D341Med (cell line): ENCODE data around the gene ZFP2.
A peak's percentile ranks its signal among the peaks of the same experiment; 100 is the strongest.
"Not testable (repeated sequence)": the region's sequence is repeated elsewhere in the genome, so short reads cannot be mapped to it uniquely, and the experiment has no call there.

Experiments used
- DNase-seq: peaks from one replicate; pipeline ENCODE4 v3.0.0; 2012; ENCODE audit warnings: low spot score

ZFP2 gene

DNA sequence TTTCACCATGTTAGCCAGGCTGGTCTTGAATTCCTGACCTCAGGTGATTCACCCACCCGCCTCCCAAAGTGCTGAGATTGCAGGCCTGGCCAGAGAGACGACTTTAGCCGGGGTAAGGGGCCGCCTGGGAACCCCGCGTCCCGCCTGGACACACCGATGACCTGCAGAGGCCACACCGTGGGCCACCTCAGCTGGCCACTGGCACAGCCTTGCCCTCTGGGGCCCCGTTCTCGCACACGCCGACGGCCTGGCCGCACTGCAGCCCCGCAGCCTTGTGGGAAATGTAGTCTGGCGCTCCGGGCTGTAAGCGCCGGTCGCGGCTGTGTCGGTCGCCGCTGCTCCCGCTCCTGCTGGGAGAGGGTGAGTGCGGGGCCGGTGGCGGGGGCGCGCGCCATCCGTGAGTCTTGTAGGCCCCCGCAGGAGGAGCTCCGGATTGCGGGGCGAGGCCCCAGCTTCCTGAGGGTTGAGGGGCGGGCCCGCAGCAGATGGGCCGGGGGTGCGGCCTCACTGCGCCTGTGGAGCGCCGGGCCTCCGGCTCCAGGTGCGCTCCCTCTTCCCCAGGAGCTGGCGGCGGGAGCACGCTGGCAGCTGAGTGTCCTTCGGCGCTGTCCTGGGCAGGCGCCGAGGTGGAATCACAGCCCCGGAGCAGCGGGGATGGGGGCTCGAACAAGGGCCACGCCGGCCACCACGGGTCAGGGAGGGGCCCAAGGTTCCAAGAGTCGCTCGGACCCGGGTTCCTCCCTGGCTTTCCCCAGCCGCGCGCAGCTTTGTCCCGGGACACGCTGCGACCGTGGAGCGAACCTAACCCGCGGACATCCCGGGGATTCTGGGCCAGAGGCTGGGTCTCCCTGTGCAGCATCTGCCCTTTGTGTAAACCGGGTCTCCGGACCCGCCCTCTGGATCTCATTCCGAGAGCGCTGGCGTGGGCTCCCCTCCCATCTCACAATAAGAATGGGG lies at the start of gene ZFP2:
Gene ZFP2 (plus strand): TSS at position 299 of the 957 bp plus-strand sequence. CDS start 35,401 bp downstream, outside the sequence.
- peak; percentile 89 for DNase-seq

DNA sequence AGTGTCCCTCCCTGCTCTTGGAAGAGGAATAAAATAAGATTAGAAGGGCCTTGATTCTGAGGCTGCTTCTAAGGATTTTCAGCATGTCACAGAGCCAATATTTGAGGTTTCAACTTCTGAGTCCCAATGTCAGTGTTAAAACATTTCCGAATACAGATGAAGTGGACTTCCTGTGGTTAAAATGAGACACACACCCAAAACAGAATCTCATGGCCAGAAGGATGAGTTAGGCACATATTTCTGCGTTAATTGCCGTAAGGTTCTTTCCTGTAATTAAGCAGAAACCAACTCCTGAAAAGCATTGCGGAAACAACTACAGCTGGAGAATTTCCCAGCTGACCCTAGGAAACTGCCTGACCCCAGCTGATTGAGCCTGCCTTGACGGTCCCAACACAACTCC lies 46.4 kb upstream of the ZFP2 start:
- DNase-seq: no peak

DNA sequence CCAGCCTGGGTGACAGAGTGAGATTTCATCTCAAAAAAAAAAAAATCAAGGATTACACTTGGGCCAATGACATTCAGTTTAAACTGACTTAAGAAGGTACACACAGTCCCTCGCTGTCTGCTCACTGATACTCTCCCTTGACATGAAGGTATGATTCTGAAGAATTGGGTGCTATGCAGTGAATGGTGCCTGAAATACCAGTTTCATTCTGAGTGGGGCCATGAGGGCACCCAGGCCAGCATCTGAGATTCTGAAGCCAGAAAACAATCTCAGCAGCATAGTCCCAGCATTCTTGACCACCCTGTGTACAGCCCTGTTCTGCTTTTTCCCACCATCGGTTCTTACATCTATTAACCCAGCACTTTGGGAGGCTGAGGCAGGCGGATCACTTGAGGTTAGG lies 43.8 kb upstream of the ZFP2 start:
- DNase-seq: no peak

DNA sequence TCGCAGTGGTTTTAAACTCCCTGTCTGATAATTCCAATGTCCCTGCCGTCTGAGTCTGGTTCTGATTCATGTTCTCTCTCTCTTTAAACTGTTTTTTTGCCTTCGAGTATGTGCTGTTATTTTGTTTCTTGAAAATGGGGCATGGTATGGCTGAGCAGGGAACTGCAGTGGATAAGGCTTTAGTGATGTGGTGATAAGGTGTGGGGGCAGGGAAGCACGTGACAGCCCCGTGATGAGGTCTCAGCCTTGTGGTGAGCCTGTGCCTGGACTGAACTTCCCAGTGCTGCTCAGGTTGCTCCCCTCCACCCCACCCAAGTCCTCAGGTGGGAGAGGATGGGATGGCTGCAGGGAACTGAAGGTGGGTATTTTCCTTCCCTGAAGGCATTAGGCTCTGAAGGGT lies 41.4 kb upstream of the ZFP2 start:
- no peak for DNase-seq

DNA sequence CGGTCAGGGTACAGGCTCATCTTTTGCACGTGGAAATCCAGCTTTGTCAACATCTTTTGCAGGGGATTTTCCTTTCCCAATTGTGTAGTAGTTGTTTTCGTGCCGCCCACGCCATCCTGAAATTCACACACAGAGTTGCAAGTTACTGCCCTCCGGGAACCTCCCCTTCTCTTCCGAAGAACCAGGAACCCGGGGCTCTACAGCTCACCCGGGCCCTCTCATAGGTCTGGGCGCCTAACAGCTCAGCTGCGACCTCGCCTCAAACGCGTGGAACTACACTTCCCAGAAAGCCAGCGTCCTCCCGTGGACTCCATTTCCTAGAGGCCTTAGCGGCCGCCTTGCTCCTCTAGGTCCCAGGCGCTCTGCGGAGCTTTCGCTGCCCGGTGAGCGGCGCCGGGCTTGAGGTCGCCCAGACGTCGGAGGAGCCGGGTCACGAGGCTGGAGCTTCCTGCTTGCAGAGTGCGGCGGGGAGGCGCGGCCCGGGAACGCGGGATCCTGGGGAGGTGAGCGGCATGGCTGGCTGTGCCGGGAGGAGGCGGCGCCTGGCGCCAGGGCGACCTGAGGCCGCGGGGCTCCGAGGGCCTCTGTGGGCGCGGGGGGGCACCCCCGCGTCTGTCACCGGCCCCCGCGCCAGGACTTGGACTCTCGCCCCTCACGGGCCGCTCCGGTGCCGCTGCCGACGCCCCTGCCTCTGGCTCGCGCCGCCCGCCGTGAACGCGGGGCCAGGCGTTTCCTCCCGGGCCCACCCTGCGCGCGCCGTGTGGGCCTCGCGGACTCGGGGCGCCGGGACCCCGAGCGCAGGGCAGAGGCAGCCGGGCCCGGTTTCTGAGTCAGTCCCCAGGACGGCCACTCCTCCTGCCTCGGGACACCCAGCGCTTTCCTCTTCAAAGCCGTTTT lies 35.8 kb upstream of the ZFP2 start, which contains the start of gene ZNF354B:
Gene ZNF354B (plus strand): TSS at position 329 of the 897 bp plus-strand sequence. CDS start 1,095 bp downstream, outside the sequence.
- DNase-seq: peak; percentile 90

DNA sequence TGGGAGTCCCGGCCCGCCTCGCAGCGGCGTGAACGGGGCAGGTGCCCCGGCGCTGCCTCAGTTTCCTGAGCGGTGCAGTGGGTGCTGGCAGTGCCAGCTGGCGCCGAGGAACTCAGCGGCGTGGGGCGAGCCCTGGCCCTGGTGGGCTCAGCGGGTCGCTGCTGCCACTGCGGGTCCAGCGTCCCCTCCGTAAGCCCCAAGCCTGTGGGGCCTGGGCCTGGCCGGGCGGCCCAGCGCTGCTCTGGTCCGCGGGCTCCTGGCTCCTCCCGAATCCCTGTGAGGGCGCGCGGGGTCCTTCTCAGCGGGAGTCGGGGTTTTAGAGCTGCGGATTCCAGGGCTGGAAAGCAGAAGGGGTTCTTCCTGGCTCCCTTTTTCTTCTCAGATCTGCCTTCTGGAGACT lies 35.1 kb upstream of the ZFP2 start:
- not testable (repeated sequence) for DNase-seq

DNA sequence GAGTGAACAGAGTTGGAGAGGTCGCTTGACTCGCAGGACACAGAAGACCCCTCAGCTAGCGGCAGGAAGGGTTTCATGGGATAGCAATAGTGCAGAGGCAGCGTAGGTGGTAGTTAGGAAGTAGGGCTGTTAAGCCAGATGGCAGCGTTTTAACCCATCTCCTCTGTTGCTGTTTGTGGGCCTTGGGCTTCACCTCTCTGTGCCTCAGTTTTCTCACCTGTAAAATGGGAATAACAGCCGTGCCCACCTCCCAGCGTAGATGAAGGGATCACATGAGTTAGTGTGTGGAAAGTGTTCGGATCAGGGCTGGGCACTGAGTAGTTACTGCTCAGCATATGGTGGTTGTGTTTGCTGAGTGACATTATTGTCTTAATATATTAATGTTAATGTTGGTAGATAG lies 34.1 kb upstream of the ZFP2 start:
- DNase-seq: no peak

DNA sequence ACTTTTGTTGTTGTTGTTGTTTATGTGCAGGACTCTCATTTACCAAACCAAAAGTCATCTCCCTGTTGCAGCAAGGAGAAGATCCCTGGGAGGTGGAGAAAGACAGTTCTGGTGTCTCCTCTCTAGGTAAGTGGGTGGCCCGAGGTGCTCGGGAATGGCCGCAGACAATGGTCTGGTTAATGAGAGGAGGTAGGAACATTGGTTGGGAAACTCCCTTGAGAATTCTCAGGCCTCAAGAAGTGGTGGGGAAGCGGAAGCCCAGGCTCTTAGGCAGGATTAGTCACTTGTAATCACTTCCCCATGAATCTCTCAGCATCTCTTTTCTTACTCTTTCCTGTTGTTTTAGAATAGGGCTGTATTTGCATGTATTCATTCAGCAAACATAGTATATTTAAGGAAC lies 28.8 kb upstream of the ZFP2 start:
- DNase-seq: no peak

DNA sequence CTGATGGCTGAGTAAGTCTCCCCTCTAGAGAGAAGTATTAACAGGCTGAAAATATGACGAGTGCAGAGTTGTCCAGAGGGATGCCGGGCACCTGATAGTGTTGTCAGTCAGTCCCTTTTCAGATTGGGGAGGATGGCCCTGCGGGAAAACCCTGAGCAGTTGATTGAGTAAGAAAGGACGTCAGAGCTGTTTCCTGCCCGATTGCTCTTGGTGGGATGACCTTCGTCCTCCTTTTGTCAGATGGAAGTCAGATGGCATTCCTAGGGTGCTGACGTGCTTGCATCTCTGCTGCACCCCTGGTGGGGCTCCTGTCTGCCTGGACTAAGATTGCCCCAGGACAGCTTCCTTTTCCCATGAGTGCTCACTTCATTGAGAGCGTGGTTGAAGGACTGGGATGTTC lies 26.1 kb upstream of the ZFP2 start:
- DNase-seq: no peak

DNA sequence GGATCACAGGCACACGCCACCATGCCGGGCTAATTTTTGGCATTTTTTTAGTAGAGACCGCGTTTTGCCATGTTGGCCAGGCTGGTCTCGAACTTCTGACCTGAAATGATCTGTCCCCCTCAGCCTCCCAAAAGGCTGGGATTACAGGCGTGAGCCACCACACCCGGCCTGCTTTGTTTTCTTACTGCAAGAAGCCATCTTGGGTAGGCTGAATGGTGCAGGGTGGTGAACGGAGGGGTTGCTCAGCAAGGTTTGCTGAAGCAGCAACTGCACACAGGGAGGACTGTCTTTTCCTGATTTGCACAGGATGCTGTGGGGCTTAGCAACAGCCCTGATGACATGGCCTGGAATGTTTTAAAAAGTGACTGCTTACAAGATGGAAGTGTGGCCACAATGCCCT lies 25.3 kb upstream of the ZFP2 start:
- no peak for DNase-seq

DNA sequence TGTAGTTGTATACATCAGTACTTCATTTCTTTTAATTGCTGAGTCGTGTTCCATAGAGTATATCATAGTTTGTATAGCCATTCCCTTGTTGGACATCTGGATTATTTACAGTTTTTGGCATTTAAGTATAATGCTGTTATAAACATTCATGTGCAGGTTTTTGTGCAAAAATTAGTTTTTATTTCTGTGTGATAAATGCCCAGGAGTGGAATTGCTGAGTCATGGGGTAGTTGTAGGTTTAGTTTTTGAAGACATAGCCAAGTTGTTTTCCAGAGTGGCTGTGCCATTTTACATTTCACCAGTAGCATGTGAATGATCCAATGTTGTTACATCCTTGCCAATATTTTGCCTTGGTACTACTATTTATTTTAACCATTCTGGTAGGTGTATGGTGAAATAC lies 23.4 kb upstream of the ZFP2 start:
- DNase-seq: no peak

DNA sequence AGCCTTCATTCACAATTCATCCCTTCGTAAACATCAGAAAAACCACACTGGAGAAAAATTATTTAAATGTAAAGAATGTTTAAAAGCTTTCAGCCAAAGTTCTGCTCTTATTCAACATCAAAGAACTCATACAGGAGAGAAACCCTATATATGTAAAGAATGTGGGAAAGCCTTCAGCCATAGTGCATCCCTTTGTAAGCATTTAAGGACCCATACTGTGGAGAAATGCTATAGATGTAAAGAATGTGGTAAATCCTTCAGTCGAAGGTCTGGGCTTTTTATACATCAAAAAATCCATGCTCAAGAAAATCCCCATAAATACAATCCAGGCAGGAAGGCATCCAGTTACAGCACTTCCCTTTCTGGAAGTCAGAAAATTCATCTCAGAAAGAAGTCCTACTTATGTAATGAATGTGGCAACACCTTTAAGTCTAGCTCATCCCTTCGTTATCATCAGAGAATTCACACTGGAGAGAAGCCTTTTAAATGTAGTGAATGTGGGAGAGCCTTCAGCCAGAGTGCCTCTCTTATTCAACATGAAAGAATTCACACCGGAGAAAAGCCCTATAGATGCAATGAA lies 12.5 kb upstream of the ZFP2 start:
- DNase-seq: not testable (repeated sequence)

DNA sequence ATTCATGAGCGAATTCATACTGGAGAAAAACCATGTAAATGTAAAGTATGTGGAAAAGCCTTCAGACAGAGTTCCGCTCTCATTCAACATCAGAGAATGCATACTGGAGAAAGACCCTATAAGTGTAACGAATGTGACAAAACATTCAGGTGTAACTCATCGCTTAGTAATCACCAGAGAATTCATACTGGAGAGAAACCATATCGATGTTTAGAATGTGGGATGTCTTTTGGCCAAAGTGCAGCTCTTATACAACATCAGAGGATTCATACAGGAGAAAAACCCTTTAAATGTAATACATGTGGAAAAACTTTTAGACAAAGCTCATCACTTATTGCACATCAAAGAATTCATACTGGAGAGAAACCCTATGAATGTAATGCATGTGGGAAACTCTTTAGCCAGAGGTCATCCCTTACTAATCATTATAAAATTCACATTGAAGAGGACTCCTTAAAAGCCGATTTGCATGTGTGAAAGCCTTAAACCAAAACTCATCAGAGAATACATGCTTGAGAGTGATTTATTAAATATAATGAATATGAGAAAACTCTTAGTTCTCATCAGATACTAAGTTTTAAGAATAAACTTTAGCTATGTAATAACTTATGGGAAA lies 11.8 kb upstream of the ZFP2 start:
- no peak for DNase-seq

DNA sequence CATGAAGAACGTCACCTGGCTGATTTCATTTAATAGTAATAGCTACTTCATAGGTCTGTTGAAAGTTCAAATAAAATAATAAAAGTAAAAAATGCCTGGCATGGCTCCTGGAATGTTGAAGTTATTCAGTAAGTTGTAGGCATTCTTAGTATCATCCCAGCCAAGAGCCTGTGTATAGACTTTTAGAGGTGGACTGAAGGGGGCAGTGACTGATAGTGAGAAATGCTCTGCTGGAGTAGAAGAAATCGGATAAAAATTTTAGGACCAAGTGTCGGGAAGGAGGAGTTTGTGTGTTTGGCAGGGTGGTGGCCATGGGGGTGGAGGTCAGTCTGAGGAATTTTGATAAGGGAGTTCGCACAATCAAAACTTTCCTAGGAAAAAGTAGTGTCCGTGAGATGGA lies 3.6 kb downstream of the ZFP2 start:
- no peak for DNase-seq

DNA sequence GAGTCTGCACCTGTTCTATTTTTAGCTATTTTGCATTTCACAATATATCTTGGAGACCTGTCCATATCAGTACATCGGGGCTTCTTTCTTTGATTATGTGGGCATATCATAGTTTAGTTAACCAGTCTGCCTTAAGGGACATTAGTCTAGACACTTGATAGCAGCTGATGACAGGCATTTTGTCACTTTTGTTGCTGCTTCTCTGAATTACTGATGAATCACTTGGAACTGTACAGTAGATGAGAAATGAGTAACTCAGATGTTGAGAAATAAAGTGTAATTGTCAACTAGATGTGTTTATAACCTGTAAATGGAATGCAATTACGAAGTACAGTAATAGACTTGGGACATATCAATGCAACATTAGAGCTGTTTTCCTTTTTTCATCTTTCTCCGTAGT lies 7.1 kb downstream of the ZFP2 start:
- no peak for DNase-seq

DNA sequence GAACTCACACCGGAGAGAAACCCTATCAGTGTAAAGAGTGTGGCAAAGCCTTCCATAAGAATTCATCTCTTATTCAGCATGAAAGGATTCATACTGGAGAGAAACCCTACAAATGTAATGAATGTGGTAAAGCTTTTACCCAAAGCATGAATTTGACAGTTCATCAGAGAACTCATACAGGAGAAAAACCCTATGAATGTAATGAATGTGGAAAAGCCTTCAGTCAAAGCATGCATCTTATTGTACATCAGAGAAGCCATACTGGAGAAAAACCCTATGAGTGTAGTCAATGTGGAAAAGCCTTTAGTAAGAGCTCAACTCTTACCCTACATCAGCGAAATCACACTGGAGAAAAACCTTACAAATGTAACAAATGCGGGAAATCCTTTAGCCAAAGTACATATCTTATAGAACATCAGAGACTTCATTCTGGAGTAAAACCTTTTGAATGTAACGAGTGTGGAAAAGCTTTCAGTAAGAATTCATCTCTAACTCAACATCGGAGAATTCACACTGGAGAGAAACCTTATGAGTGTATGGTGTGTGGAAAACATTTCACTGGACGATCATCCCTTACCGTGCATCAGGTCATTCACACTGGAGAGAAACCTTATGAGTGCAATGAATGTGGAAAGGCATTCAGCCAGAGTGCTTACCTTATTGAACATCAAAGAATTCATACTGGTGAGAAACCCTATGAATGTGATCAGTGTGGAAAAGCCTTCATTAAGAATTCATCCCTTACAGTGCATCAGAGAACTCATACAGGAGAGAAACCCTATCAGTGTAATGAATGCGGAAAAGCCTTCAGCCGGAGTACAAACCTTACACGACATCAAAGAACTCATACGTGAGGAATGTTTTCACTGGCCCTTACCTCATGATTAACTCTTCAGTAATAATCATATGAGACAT lies 36.4 kb downstream of the ZFP2 start:
- no peak for DNase-seq

DNA sequence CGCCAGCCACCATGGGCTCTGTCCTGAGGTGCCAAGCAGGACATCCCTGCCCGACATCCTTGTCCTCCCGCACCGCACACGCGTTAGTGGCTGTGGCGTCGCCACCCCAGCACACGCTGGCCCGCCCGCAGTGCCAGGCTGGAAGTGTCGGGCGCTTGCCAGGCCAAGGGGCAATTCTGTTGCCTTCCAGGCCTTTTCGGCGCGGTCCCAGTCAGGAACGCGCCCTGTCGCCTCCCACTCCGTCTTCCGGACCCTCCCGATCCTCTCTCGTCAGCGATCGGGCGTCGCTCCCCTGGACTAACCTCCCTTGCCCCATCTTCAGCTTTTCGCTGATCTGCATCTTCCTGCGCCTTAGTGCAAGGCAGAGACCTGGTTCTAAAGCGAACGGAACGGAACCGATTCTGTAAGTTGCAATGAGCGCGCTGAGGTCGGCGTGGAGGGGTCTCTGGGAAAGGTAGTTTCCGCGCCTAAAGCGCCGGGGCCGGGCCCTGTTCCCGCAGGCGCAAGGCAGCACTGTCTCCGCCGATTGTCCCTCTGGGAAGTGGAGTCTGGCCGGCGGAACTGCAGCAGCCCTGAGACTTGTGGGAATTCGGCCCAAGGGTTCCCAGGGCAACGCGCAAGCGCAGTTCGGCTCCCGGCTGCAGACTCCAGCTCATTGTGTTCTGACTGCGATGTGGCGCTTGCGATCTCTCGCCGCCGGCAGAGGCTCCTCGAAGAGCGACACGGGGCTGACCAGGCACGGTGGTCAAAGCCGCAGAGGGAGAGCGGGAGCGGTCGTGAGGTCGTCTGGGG lies 45.1 kb downstream of the ZFP2 start, which contains the start of gene ZNF454:
Gene ZNF454 (plus strand): TSS at position 630 of the 792 bp plus-strand sequence. CDS start 1,594 bp downstream, outside the sequence.
- peak; percentile 74 for DNase-seq

DNA sequence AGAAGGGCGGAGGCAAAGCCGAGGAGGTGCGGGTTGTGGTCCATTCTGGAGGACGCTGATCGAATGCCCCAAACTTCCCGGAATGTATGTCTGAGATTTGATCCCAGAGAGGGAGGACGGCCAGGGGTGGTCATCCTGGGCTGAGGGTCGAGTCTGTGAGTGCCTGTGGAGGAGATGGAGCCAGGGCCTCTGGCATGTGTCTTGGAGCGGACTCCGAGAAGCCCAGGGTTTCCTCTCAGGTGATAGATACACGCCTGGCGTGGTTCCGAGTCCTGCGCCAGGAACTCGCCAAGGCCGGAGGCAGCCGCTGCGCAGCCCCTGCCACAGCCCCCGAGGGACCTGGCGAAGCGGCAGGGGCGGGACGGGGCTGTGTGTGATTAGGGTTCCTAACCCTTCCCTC lies 45.6 kb downstream of the ZFP2 start:
- DNase-seq: peak; percentile 45

DNA sequence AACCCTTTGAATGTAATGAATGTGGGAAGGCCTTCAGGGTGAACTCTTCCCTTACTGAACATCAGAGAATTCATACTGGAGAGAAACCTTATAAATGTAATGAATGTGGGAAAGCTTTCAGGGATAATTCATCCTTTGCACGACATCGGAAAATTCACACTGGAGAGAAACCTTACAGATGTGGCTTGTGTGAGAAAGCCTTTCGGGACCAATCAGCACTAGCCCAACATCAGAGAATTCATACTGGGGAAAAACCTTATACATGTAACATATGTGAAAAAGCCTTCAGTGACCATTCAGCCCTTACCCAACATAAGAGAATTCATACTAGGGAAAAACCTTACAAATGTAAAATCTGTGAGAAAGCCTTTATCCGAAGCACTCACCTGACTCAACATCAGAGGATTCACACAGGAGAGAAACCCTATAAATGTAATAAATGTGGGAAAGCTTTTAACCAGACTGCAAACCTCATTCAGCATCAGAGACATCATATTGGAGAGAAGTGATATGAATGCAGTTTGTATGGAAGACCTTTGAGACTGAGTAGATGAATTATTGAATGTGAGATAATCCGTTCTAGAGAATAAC lies 69.8 kb downstream of the ZFP2 start:
- DNase-seq: no peak
